Heart left ventricle (tissue), 16 donors: Measurements from ENCODE around the gene PTMS. TPM values are rescaled to one million over a fixed set of nuclear protein-coding genes. Genes with fewer than 3 reads are reported as not detected.

Source experiments
- ATAC-seq, 4 donors: fragments of 200-7000 bp; cut with Tn5 transposase; one replicate each; pipeline ENCODE4 v1.9.1; 2020 to 2022; ENCODE audit warnings: moderate library complexity in 4 of 4, mild to moderate bottlenecking in 3 of 4, moderate number of reproducible peaks in 1 of 4
- DNase-seq, 5 donors: peaks; one replicate each; pipeline ENCODE4 v3.0.0-alpha.2; 2020
- H3K27ac ChIP-seq, 12 donors: fragments of 200-600 bp; sonication (generic) in 4 of 12; one replicate each; pipeline versions ENCODE4 v1.5.0 to v1.8.0; 2016 to 2022; ENCODE audit warnings: mild to moderate bottlenecking in 2 of 12
- H3K27me3 ChIP-seq, 9 donors: fragments of 200-600 bp; sonication (generic) in 2 of 9; one replicate each; pipeline versions ENCODE4 v1.5.1 to v1.8.0; 2016 to 2022; ENCODE audit warnings: mild to moderate bottlenecking in 3 of 9
- H3K36me3 ChIP-seq, 9 donors: fragments of 200-600 bp; sonication (generic) in 2 of 9; one replicate each; pipeline versions ENCODE4 v1.5.0 to v1.8.0; 2018 to 2022; ENCODE audit warnings: mild to moderate bottlenecking in 2 of 9
- H3K4me1 ChIP-seq, 12 donors: fragments of 200-600 bp; sonication (generic) in 4 of 12; one replicate each; pipeline versions ENCODE4 v1.5.0 to v1.8.0; 2016 to 2022; ENCODE audit warnings: mild to moderate bottlenecking in 3 of 12
- H3K4me3 ChIP-seq, 12 donors: fragments of 200-600 bp; sonication (generic) in 4 of 12; one replicate each; pipeline versions ENCODE4 v1.5.0 to v1.8.0; 2017 to 2022; ENCODE audit warnings: mild to moderate bottlenecking in 9 of 12, moderate library complexity in 4 of 12
- H3K9me3 ChIP-seq, 12 donors: fragments of 200-600 bp; sonication (generic) in 4 of 12; one replicate each; pipeline versions ENCODE4 v1.5.0 to v1.8.0; 2016 to 2022; ENCODE audit warnings: mild to moderate bottlenecking in 1 of 12
- POLR2A ChIP-seq, 2 donors: fragments of 450-650 bp; IDR thresholded peaks; one replicate each; pipeline ENCODE4 v1.6.1; 2017; ENCODE audit warnings: antibody characterized with exemption in 2 of 2, mild to moderate bottlenecking in 2 of 2, moderate library complexity in 2 of 2
- WGBS, 4 donors: extraction: QIAGEN DNeasy Blood & Tissue Kit in 2 of 4; methylation state at CpG; one replicate each; pipeline versions ENCODE4 v1.1.5 to v1.1.7; 2013 to 2018; 5-methylcytosine and 5-hydroxymethylcytosine counted together
- intact Hi-C, 10 donors: fragments of 100-400 bp; cut with DNase I; formaldehyde crosslinking; loops; one replicate each; pipeline versions ENCODE4 v1.11.1 to v1.14.2; 2022
- polyA plus RNA-seq, 2 donors: library from polyadenylated mRNA; stranded (reverse); fragments of 200-250 nt; gene quantifications; one replicate each; pipeline ENCODE4 v1.2.3, GENCODE V29; 2013
- total RNA-seq, 9 donors: library from RNA; depleted of rRNA in 2 of 9; stranded (reverse); fragments of >200 nt in 2 of 9; fragmentation: NEBNext Ultra II Directional in 3 of 9; extraction: Animal tissue kit (Norgen Biotek cat#: 25700) in 3 of 9; gene quantifications; one replicate each; pipeline versions ENCODE4 v1.1.0 to v1.2.4, GENCODE V29; 2016 to 2023
- TF ChIP-seq, protein P1 (sequence below), 12 donors: fragments of 200-600 bp; sonication (generic) in 4 of 12; IDR thresholded peaks; one replicate each; pipeline versions ENCODE4 v1.5.0 to v1.8.0; 2018 to 2022; ENCODE audit warnings: antibody characterized with exemption in 12 of 12, mild to moderate bottlenecking in 5 of 12
- donor health status: ischemic (EF 13 %, LVEDD 7.1; RV severe dilation, severe dysfunction).
- donor health status: healthy with polysubstance abuse.
- donor health status: DM: no; HTN: yes; CAD: no.
- donor health status: DM: no; HTN: no; CAD: no.
- donor health status: ischemic (EF 25% LVEDD 6.9; RV normal size, moderate dysfunction).
- donor health status: ischemic (EF 25% LVEDD 5.7; RV mildly dilated, moderate dysfunction).
- donor health status: healthy.
- donor health status: DM: yes; HTN: yes; CAD: no.
- donor health status: ischemic (EF 35%, LVEDD 5.7; RV mildly dilated, moderate dysfunction).
- donor health status: nonischemic (EF 11% LVEDD 7.7; RV severe dilation, severe dysfunction).
- donor health status: DM: yes; HTN: yes; CAD: no.
- donor health status: PGD.
- donor health status: ischemic (EF 29% LVEDD 5.4; RV normal size, mild dysfunction).
- donor health status: nonischemic (EF 23%, LVEDD 6.1; RV moderate dilation, normal function).

The PTMS gene
- total and polyA plus RNA-seq, 11 donors, result 72.9 to 331 (median 138) TPM

DNA sequence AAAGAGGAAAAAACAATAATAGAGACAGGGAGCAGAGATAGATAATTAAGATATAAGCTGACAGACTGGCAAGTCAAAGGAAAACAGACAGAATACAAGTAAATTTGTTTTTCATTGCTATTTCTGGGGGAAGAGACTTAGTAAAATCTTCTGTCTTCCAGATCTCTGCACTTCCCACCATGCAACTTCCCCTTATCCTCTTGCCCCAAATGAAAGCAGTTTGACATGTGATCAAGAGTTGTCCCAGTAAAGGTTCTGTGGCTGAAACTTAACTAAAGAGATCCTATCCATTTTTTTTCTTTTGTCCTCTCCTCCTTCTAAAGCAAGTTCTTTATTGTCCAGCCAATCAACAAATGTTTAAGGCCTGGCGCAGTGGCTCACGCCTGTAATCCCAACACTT lies 11.8 kb upstream of the PTMS start:
- H3K27me3 ChIP-seq, result no peaks in the 10 kb centered on the region
- H3K27ac ChIP-seq, result peak overlapping the region in 10 of 12 donors; percentile 18 to 100 (median 99)
- 91 to 97% (median 94%) methylated on average over 2 of the region's 2 CpGs for WGBS, 4 donors
- TF ChIP-seq POLR2A (IDR thresholded peaks at IDR 0.05), result no peak
- TF ChIP-seq, protein P1, sequence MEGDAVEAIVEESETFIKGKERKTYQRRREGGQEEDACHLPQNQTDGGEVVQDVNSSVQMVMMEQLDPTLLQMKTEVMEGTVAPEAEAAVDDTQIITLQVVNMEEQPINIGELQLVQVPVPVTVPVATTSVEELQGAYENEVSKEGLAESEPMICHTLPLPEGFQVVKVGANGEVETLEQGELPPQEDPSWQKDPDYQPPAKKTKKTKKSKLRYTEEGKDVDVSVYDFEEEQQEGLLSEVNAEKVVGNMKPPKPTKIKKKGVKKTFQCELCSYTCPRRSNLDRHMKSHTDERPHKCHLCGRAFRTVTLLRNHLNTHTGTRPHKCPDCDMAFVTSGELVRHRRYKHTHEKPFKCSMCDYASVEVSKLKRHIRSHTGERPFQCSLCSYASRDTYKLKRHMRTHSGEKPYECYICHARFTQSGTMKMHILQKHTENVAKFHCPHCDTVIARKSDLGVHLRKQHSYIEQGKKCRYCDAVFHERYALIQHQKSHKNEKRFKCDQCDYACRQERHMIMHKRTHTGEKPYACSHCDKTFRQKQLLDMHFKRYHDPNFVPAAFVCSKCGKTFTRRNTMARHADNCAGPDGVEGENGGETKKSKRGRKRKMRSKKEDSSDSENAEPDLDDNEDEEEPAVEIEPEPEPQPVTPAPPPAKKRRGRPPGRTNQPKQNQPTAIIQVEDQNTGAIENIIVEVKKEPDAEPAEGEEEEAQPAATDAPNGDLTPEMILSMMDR (IDR thresholded peaks at IDR 0.05), result no peak
- H3K9me3 ChIP-seq, result no peaks in the 10 kb centered on the region
- DNase-seq, result peak in 1 of 5 donors; percentile 23
- intact Hi-C loops, result loop anchor here in 8 of 10 donors (1.0 to 5.0 kb wide), 5 partner anchors 24 to 113 kb away; partner anchors contain the start of genes P3H3 (in 6 of the 8), TPI1 (in 2 of the 8) and GPR162 (in 1 of the 8)
- H3K4me3 ChIP-seq, result no peak overlapping the region
- ATAC-seq, result no peak
- peaks cover 0 to 44% (median 15%) of the 10 kb centered on the region in 12 donors for H3K4me1 ChIP-seq
- peaks cover 0 to 28% (median 24%) of the 10 kb centered on the region in 9 donors for H3K36me3 ChIP-seq

DNA sequence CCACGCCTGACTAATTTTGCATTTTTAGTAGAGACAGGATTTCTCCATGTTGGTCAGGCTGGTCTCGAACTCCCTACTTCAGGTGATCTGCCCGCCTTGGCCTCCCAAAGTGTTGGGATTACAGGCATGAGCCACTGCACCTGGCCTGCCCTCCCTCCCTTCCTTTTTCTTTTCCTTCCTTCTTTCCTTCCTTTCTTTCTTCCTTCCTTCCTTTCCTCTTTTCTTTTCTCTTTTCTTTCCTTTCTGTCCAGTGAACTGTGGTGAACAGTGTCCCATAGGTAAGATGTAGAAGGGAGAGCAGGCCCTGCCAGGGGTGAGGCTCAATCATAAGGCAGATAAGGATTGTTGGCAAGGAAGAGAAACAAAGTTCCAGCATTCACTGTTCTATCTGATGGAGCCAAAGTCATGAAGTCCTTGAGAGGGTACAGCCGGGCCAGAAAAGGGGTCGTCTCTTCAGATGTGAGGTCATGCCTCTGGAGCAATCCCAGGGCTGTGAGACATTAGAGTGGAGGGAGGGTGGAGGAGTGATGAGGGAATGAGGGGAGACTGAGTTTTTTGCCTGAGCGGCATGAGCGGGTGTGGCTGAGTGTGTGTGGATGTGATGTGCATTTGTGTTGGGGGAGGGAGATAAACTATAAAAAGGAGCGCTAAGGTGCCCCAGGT lies 9.0 kb upstream of the PTMS start:
- no peak overlapping the region for H3K4me3 ChIP-seq
- no peak for DNase-seq
- intact Hi-C loops, result no loop called here
- no peaks in the 10 kb centered on the region for H3K9me3 ChIP-seq
- no peak for ATAC-seq
- H3K4me1 ChIP-seq, result peaks cover 0 to 30% (median 8%) of the 10 kb centered on the region in 12 donors
- 63 to 74% (median 68%) methylated on average over 8 of the region's 8 CpGs for WGBS, 4 donors
- no peaks in the 10 kb centered on the region for H3K27me3 ChIP-seq
- peaks cover 0 to under 1% (median 0%) of the 10 kb centered on the region in 9 donors for H3K36me3 ChIP-seq
- H3K27ac ChIP-seq, result no peak overlapping the region
- no peak for TF ChIP-seq POLR2A (IDR thresholded peaks at IDR 0.05)
- TF ChIP-seq, protein P1 (IDR thresholded peaks at IDR 0.05), result no peak

DNA sequence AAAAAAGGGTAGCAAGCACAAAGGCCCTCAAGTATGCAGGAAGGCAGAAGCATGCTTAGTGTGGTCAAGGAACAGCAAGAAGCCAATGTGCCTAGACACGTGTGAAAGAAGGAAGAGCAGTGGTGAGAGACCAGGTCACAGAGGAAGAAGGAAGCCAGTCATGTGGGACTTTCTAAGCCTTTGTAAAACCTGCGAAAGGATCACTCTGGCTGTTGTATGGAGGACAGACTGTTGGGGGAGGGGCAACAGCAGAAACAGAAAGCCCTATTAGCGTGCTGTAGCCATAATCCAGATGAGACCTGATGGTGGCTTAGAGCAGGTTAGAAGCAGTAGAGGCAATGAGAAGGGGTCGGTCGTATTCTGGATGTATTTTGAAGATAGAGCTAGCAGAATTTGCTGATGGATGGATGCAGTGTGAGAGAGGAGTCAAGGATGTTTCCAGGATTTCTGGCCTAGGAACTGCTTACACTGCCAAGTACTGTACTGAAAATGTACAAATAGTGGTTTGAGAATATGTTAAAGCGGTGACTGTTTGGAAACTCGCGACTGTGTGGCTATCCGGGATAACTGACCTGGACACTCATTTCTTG lies 7.6 kb upstream of the PTMS start:
- Histone ChIP-seq H3K36me3 (no peaks in the 10 kb centered on the region), H3K4me3 (no peak overlapping the region), H3K27ac (no peak overlapping the region), H3K9me3 (no peaks in the 10 kb centered on the region), H3K4me1 (peaks cover 0 to 33% (median 9%) of the 10 kb centered on the region in 12 donors), H3K27me3 (no peaks in the 10 kb centered on the region)
- WGBS, 4 donors, result 87 to 91% (median 90%) methylated on average over 9 of the region's 9 CpGs
- intact Hi-C loops, result no loop called here
- TF ChIP-seq, protein P1 (IDR thresholded peaks at IDR 0.05), result no peak
- no peak for TF ChIP-seq POLR2A (IDR thresholded peaks at IDR 0.05)
- ATAC-seq, result no peak
- no peak for DNase-seq

DNA sequence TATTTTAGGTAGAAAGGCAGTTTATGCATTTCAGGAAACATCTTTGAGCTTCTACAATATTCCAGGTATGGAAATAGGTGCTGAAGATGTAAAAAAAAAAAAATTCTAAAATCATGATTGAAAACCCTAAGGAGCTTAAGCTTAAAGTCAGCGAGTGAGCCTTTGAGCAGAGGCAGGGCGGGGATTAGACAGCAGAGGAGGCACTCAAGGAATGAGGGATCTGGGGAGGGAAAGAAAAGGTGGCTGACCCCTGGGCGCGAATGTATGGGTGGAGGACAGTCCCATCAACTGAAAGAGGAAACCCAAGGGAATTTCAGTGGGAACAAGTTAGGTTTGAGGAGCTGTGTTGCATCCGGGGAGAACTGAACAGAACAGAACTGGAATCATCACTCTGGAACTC lies 6.4 kb upstream of the PTMS start:
- H3K4me1 ChIP-seq, result peaks cover 0 to 34% (median 14%) of the 10 kb centered on the region in 12 donors
- H3K27ac ChIP-seq, result no peak overlapping the region
- no peaks in the 10 kb centered on the region for H3K27me3 ChIP-seq
- H3K9me3 ChIP-seq, result no peaks in the 10 kb centered on the region
- no peak overlapping the region for H3K4me3 ChIP-seq
- ATAC-seq (no peak), DNase-seq (no peak)
- TF ChIP-seq, protein P1 (IDR thresholded peaks at IDR 0.05), result no peak
- TF ChIP-seq POLR2A (IDR thresholded peaks at IDR 0.05), result no peak
- intact Hi-C loops, result no loop called here
- no peaks in the 10 kb centered on the region for H3K36me3 ChIP-seq
- 86 to 92% (median 89%) methylated on average over 5 of the region's 5 CpGs for WGBS, 4 donors
